ENCODE results near the gene MRPS34.

DNA sequence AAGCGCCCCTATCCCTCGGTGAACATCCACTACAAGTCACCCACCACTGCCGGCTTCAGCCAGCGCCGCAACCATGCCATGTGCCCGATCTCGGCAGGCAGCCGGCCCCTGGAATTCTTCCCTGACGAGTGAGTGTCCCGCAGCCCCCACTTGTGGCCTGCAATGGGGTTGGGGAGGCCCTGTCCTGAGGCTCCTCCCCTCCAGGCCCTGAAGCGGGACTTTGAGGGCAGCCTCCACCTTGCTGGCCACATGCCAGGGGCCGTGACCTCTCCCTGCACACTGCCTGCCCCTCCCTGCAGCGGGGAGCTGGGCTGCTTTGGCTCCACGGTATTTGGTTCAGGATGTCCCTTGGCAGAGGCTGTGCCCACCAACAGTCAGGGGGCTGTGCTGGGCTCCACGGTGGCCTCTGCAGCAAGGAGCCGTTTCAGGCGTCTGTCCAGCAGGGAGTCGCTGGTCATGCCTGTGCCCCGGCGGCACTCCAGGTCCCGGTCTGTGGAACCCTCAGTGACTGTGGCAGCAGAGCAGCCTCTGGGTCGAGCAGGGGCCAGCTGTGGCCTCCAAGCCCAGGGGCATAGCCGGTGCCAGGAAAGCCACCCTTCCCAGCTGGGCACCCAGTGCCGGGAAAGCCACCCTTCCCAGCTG lies 9.9 kb downstream of the MRPS34 start:
- TF ChIP-seq, protein P1, sequence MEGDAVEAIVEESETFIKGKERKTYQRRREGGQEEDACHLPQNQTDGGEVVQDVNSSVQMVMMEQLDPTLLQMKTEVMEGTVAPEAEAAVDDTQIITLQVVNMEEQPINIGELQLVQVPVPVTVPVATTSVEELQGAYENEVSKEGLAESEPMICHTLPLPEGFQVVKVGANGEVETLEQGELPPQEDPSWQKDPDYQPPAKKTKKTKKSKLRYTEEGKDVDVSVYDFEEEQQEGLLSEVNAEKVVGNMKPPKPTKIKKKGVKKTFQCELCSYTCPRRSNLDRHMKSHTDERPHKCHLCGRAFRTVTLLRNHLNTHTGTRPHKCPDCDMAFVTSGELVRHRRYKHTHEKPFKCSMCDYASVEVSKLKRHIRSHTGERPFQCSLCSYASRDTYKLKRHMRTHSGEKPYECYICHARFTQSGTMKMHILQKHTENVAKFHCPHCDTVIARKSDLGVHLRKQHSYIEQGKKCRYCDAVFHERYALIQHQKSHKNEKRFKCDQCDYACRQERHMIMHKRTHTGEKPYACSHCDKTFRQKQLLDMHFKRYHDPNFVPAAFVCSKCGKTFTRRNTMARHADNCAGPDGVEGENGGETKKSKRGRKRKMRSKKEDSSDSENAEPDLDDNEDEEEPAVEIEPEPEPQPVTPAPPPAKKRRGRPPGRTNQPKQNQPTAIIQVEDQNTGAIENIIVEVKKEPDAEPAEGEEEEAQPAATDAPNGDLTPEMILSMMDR (IDR thresholded peaks at IDR 0.05): no peak
- TF ChIP-seq POLR2A (IDR thresholded peaks at IDR 0.05): no peak
